Measurements from ENCODE around the gene CCDC148. TPM values are rescaled to one million over a fixed set of nuclear protein-coding genes. Genes with fewer than 3 reads are reported as not detected.

Gene CCDC148
- total RNA-seq, 1 donor from 2014 or later: 2.4 TPM

GRCh38 chr2:158392687-158393086 lies 63.9 kb downstream of the CCDC148 start:
- no peak for FAIRE-seq
- no peaks in the 10 kb centered on the region for H4K20me1 ChIP-seq (ENCODE audit: insufficient read depth, low read length)
- no peak overlapping the region for H3K27ac ChIP-seq (ENCODE audit: low read depth, low read length)
- Mint-ChIP-seq H3K9me3 (ENCODE audit: unreplicated experiment) (peaks cover 1% of the 10 kb centered on the region), H3K36me3 (ENCODE audit: low read depth, unreplicated experiment) (no peaks in the 10 kb centered on the region), H3K27ac (ENCODE audit: unreplicated experiment) (no peak overlapping the region), H3K4me3 (ENCODE audit: unreplicated experiment) (no peak overlapping the region), H3K4me1 (ENCODE audit: low read depth, unreplicated experiment) (peaks cover 22% of the 10 kb centered on the region), H3K27me3 (ENCODE audit: low read depth, unreplicated experiment) (no peaks in the 10 kb centered on the region)
- no peaks in the 10 kb centered on the region for H3K27me3 ChIP-seq (ENCODE audit: insufficient read depth, low read length)
- H3K36me3 ChIP-seq (ENCODE audit: insufficient read depth, low read length): no peaks in the 10 kb centered on the region
- no peak overlapping the region for H3K4me2 ChIP-seq (ENCODE audit: low read length)
- no peaks in the 10 kb centered on the region for H3K79me2 ChIP-seq (ENCODE audit: insufficient read depth, low read length)
- H2AFZ ChIP-seq (ENCODE audit: low read depth, low read length): no peak overlapping the region
- no peaks in the 10 kb centered on the region for H3K9me3 ChIP-seq (ENCODE audit: insufficient read depth, low read depth, low read length)
- no peak overlapping the region for H3K4me3 ChIP-seq (ENCODE audit: insufficient read depth, low read depth, low read length)
- H3K4me1 ChIP-seq (ENCODE audit: insufficient read depth, low read length): peaks cover 8% of the 10 kb centered on the region
- no peak overlapping the region for H3K9ac ChIP-seq (ENCODE audit: low read length)
- DNase-seq (ENCODE audit: low read depth): no peak
- TF ChIP-seq EZH2 (IDR thresholded peaks at IDR 0.05; ENCODE audit: insufficient read depth, low read length): no peak
- TF ChIP-seq, protein P1, sequence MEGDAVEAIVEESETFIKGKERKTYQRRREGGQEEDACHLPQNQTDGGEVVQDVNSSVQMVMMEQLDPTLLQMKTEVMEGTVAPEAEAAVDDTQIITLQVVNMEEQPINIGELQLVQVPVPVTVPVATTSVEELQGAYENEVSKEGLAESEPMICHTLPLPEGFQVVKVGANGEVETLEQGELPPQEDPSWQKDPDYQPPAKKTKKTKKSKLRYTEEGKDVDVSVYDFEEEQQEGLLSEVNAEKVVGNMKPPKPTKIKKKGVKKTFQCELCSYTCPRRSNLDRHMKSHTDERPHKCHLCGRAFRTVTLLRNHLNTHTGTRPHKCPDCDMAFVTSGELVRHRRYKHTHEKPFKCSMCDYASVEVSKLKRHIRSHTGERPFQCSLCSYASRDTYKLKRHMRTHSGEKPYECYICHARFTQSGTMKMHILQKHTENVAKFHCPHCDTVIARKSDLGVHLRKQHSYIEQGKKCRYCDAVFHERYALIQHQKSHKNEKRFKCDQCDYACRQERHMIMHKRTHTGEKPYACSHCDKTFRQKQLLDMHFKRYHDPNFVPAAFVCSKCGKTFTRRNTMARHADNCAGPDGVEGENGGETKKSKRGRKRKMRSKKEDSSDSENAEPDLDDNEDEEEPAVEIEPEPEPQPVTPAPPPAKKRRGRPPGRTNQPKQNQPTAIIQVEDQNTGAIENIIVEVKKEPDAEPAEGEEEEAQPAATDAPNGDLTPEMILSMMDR (IDR thresholded peaks at IDR 0.05; ENCODE audit: insufficient read depth, low read depth, low read length): no peak

DNA sequence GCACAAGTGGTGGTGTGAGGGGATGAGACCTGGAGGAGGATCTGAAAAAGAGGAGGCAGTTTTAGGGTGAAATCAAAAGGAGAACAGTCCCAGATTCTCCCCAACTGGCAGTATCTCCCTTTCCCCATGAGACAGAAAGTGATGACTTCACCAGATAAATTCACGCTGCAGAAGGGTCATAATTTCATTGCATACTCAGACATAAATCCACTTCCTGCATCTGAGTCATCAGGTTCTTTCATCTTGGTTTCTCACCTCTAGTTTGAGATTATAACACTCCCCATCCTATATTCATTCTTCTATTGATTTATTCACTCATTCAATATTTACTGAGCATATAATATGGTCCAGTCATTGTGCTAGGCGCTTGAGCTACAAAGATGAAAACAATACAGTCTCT lies 64.7 kb downstream of the CCDC148 start:
- H3K4me1 ChIP-seq (ENCODE audit: insufficient read depth, low read length): peaks cover 8% of the 10 kb centered on the region
- no peaks in the 10 kb centered on the region for H3K27me3 ChIP-seq (ENCODE audit: insufficient read depth, low read length)
- Mint-ChIP-seq H3K4me3 (ENCODE audit: unreplicated experiment) (no peak overlapping the region), H3K4me1 (ENCODE audit: low read depth, unreplicated experiment) (peaks cover 22% of the 10 kb centered on the region), H3K27me3 (ENCODE audit: low read depth, unreplicated experiment) (no peaks in the 10 kb centered on the region), H3K9me3 (ENCODE audit: unreplicated experiment) (peaks cover 3% of the 10 kb centered on the region), H3K36me3 (ENCODE audit: low read depth, unreplicated experiment) (no peaks in the 10 kb centered on the region), H3K27ac (ENCODE audit: unreplicated experiment) (peak overlapping the region; percentile 13)
- no peak for TF ChIP-seq EZH2 (IDR thresholded peaks at IDR 0.05; ENCODE audit: insufficient read depth, low read length)
- TF ChIP-seq, protein P1 (IDR thresholded peaks at IDR 0.05; ENCODE audit: insufficient read depth, low read depth, low read length): no peak
- no peaks in the 10 kb centered on the region for H3K79me2 ChIP-seq (ENCODE audit: insufficient read depth, low read length)
- H3K4me2 ChIP-seq (ENCODE audit: low read length): peak overlapping the region; percentile 44
- H2AFZ ChIP-seq (ENCODE audit: low read depth, low read length): peak overlapping the region; percentile 6
- no peak for FAIRE-seq
- H4K20me1 ChIP-seq (ENCODE audit: insufficient read depth, low read length): no peaks in the 10 kb centered on the region
- peak; percentile 43 for DNase-seq (ENCODE audit: low read depth)
- H3K27ac ChIP-seq (ENCODE audit: low read depth, low read length): peak overlapping the region; percentile 27
- H3K4me3 ChIP-seq (ENCODE audit: insufficient read depth, low read depth, low read length): no peak overlapping the region
- no peaks in the 10 kb centered on the region for H3K36me3 ChIP-seq (ENCODE audit: insufficient read depth, low read length)
- no peak overlapping the region for H3K9ac ChIP-seq (ENCODE audit: low read length)
- H3K9me3 ChIP-seq (ENCODE audit: insufficient read depth, low read depth, low read length): no peaks in the 10 kb centered on the region

DNA sequence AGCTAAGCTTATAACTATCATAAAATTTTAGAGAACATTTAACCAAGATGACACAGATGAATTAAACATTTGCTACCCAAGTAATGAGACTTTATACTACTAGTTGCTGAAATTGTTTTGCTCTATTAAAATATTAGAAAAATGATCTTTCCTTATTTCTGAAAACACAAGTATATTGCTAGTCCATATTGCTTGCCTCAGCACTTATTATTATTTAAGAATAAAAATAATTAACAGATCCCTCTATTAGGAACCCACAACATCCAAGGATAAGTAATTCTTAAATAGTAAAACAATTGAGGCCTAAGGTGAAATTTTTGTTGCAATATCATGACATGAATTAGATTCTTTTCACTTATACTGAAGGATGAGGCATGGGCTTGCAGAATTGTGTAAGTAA lies 65.2 kb downstream of the CCDC148 start:
- Histone ChIP-seq H4K20me1 (ENCODE audit: insufficient read depth, low read length) (no peaks in the 10 kb centered on the region), H3K4me1 (ENCODE audit: insufficient read depth, low read length) (peaks cover 8% of the 10 kb centered on the region), H3K4me2 (ENCODE audit: low read length) (peak overlapping the region; percentile 44), H3K9ac (ENCODE audit: low read length) (no peak overlapping the region), H3K36me3 (ENCODE audit: insufficient read depth, low read length) (no peaks in the 10 kb centered on the region), H3K79me2 (ENCODE audit: insufficient read depth, low read length) (no peaks in the 10 kb centered on the region), H2AFZ (ENCODE audit: low read depth, low read length) (peak overlapping the region; percentile 6), H3K4me3 (ENCODE audit: insufficient read depth, low read depth, low read length) (no peak overlapping the region), H3K27me3 (ENCODE audit: insufficient read depth, low read length) (no peaks in the 10 kb centered on the region), H3K27ac (ENCODE audit: low read depth, low read length) (peak overlapping the region; percentile 27), H3K9me3 (ENCODE audit: insufficient read depth, low read depth, low read length) (no peaks in the 10 kb centered on the region)
- TF ChIP-seq EZH2 (IDR thresholded peaks at IDR 0.05; ENCODE audit: insufficient read depth, low read length): no peak
- TF ChIP-seq, protein P1 (IDR thresholded peaks at IDR 0.05; ENCODE audit: insufficient read depth, low read depth, low read length): no peak
- Mint-ChIP-seq H3K4me1 (ENCODE audit: low read depth, unreplicated experiment) (peaks cover 22% of the 10 kb centered on the region), H3K27ac (ENCODE audit: unreplicated experiment) (peak overlapping the region; percentile 13), H3K36me3 (ENCODE audit: low read depth, unreplicated experiment) (no peaks in the 10 kb centered on the region), H3K27me3 (ENCODE audit: low read depth, unreplicated experiment) (no peaks in the 10 kb centered on the region), H3K4me3 (ENCODE audit: unreplicated experiment) (no peak overlapping the region), H3K9me3 (ENCODE audit: unreplicated experiment) (peaks cover 3% of the 10 kb centered on the region)
- FAIRE-seq (no peak), DNase-seq (ENCODE audit: low read depth) (no peak)
